ENCODE measurements around the gene CLSTN2.

GRCh38 chr3:140384876-140385275 lies 449.9 kb downstream of the CLSTN2 start:
- TF ChIP-seq POLR2AphosphoS5 (IDR thresholded peaks at IDR 0.05; ENCODE audit: low read depth, low read length) (no peak), REST (IDR thresholded peaks at IDR 0.05; ENCODE audit: insufficient read depth in 1 of 2, low read depth in 2 of 2, low read length in 2 of 2) (no peak), FOXP2 (optimal IDR thresholded peaks at IDR 0.05; ENCODE audit: borderline replicate concordance, extremely low read depth, extremely low read length, insufficient read depth) (no peak), SIN3A (IDR thresholded peaks at IDR 0.05; ENCODE audit: borderline replicate concordance, insufficient read depth, low read length) (no peak)
